ENCODE data around the gene ZSCAN31. TPM values are rescaled to one million over a fixed set of nuclear protein-coding genes. Genes with fewer than 3 reads are reported as not detected.

ZSCAN31 gene
- 1.6 TPM for polyA plus RNA-seq (2012; ENCODE audit: missing spikeins)

DNA sequence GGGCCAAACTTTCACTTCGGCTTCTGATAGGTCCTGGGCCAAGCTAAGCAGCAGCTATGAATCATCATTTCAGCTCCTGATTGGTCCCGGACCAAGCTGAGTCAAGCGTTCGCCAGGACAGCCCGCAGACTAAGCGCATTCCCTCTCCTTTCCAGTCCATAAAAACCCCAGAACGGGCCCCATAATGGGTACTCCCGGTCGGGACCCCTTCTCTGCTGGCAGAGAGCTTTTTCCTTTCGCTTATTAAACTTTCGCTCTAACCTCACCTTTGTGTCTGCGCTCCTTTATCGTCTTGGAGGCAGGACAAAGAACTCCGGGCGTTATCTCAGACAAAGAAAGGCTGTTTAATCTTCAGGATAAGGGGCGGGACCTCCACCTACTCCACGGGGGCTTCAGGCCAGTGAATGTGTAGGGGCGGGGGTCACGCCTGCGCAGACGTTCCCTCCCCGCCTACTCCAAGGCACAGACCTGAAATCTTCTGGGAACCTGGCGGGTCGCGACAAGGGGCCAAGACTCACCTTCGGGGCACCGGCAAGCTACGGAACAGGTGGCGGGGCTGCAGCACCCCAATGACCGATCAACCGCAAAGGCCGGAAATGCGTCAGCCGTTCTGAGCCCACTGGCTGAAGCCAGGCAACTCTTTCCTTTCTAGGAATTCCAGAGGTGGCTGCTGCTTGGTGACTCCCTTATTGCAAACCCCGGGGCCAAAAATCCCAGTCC lies at the start of gene ZSCAN31:
TSS of gene ZSCAN31 (minus strand) at position 585 of the 720 bp plus-strand sequence. CDS start 6,465 bp downstream, outside the sequence.
- TF ChIP-seq POLR2AphosphoS5 (IDR thresholded peaks at IDR 0.05; ENCODE audit: low read depth, low read length) (peak; percentile 85), POLR2A (IDR thresholded peaks at IDR 0.05; ENCODE audit: low read depth, low read length) (peak; percentile 88), TAF1 (IDR thresholded peaks at IDR 0.05; ENCODE audit: borderline replicate concordance, low read depth, low read length) (peak; percentile 70; the same call in 1 of the 2 replicates)
- peak; percentile 92 for FAIRE-seq
- peak; percentile 48 for DNase-seq (ENCODE audit: insufficient read length)

DNA sequence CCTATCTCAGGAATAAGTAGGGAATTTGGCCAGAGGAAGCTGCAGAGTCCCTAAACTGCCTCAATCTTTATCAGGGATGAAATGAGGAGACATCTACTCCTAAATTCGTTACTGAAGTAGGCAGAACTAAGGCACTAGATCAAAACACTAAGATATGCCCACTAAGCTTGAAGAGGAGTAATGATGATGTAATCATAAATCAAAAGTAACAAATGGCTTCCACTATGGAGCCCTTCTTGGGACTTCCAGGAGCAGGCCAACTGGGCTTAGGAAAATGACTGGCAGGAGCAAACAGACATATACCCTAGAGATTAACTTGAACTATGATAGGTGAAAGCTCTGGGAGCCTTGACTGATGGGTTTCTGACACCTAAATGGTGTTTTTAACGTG lies 48.2 kb upstream of the ZSCAN31 start:
- DNase-seq (ENCODE audit: insufficient read length), result no peak
- FAIRE-seq, result no peak
- TF ChIP-seq POLR2AphosphoS5 (IDR thresholded peaks at IDR 0.05; ENCODE audit: low read depth, low read length) (no peak), POLR2A (IDR thresholded peaks at IDR 0.05; ENCODE audit: low read depth, low read length) (no peak), TAF1 (IDR thresholded peaks at IDR 0.05; ENCODE audit: borderline replicate concordance, low read depth, low read length) (no peak)

DNA sequence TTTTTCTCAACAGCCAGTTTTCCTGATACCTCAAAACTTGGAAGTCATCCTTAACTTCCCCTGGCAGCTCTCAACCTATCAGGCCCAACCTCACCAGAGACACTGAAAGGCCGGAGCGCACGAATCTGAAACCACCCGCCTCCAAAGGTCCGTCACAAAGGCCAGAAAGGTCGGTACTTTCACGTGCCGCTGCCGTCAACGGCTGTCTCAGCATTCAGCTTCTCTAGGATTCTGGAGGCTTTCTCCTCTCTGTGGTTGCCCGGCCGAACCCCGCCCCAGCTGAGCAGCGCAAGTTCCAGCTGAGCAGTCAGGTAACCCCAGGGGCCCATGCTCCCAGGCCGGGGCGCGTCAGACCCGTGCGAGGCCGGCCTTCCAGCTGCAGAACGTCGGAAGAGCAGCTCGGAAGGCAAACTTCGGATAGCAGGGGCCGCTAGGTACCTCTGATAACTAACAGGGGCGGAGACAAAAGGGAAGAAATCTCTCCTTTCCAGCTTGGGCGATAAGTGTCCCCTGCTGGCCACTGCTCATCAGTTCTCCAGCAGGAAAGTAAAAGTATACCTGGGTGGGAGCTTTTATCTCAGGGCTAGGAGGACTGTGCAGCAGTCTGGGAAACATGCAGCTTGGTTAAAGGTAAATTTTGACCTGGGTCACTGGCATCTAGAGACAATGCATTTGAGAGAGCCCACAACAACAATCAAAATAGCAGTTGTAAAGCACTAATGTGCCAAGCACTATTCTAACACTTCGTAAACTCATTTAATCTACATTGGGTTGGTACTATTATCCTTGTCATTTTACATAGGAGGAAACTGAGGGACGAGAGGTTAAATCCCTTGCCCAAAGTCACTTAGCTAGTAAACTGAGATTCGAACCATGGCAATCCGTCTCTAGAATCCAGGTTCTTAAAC lies 47.5 kb upstream of the ZSCAN31 start:
- FAIRE-seq, result no peak
- DNase-seq (ENCODE audit: insufficient read length), result no peak
- TF ChIP-seq TAF1 (IDR thresholded peaks at IDR 0.05; ENCODE audit: borderline replicate concordance, low read depth, low read length) (no peak), POLR2A (IDR thresholded peaks at IDR 0.05; ENCODE audit: low read depth, low read length) (peak; percentile 37; the same call in 1 of the 2 replicates)

DNA sequence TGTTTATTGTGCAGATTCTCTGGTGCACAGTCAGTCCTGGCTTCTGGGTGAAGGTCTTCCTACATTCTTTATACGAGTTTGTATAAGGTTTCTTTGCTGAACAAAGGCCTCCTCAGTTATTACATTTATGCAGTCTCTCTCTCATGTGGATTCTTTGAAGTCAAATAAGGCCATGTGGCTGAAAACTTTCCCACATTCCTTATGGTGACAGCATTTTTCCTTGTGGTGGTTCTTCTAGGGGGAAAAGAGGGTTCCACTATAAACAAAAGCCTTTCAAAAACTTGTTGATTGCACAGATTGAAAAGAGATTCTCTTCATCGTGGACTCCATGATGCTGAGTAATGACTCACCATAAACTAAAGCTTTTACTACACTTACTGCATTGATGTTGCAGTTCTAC lies 44.4 kb upstream of the ZSCAN31 start:
- FAIRE-seq (no peak), DNase-seq (ENCODE audit: insufficient read length) (no peak)
- TF ChIP-seq POLR2A (IDR thresholded peaks at IDR 0.05; ENCODE audit: low read depth, low read length) (no peak), TAF1 (IDR thresholded peaks at IDR 0.05; ENCODE audit: borderline replicate concordance, low read depth, low read length) (no peak), POLR2AphosphoS5 (IDR thresholded peaks at IDR 0.05; ENCODE audit: low read depth, low read length) (no peak)

- no peak for DNase-seq (ENCODE audit: insufficient read length)
- FAIRE-seq, result no peak
- no peak for TF ChIP-seq POLR2A (IDR thresholded peaks at IDR 0.05; ENCODE audit: low read depth, low read length)
- TF ChIP-seq POLR2AphosphoS5 (IDR thresholded peaks at IDR 0.05; ENCODE audit: low read depth, low read length), result no peak
- no peak for TF ChIP-seq TAF1 (IDR thresholded peaks at IDR 0.05; ENCODE audit: borderline replicate concordance, low read depth, low read length)
These were observed 42.7 kb upstream of the ZSCAN31 start for GRCh38 chr6:28378644-28379043.

DNA sequence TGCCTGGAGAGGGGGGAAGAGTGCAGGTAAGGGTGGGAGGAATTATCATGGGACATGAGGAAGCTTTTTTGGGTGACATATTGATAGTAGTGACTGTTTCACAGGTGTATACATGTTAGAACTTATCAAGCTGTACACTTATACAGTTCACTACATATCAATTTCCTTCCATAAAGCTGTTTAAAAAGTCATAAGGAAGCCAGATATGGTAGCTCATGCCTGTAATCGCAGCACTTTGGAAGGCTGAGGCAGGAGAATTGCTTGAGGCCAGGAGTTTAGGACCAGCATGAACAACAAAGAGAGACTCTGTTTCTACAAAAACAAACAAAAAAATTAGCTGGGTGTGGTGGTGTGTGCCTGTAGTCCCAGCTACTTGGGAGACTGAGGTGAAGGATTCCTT lies 41.9 kb upstream of the ZSCAN31 start:
- FAIRE-seq, result no peak
- DNase-seq (ENCODE audit: insufficient read length), result no peak
- TF ChIP-seq POLR2A (IDR thresholded peaks at IDR 0.05; ENCODE audit: low read depth, low read length) (no peak), POLR2AphosphoS5 (IDR thresholded peaks at IDR 0.05; ENCODE audit: low read depth, low read length) (no peak), TAF1 (IDR thresholded peaks at IDR 0.05; ENCODE audit: borderline replicate concordance, low read depth, low read length) (no peak)

DNA sequence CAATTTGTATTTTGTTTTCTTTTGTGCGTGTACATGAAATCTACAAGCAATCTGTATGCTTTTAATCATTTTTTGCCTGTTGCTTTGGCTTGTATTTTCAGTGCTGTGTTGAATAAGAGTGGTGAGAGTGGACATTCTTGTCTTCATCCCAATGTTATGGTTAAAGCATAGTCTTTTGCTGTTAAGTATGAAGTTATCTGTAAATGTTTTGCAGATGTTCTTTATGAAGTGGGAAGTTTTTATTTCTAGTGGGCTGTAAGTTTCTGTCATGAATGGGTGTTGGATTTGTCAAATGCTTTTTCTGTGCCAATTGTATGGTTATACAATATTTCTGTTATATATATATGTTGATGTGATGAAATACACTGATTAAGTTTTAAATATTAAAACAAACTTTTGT lies 38.0 kb upstream of the ZSCAN31 start:
- TF ChIP-seq TAF1 (IDR thresholded peaks at IDR 0.05; ENCODE audit: borderline replicate concordance, low read depth, low read length), result no peak
- no peak for TF ChIP-seq POLR2AphosphoS5 (IDR thresholded peaks at IDR 0.05; ENCODE audit: low read depth, low read length)
- no peak for TF ChIP-seq POLR2A (IDR thresholded peaks at IDR 0.05; ENCODE audit: low read depth, low read length)
- no peak for FAIRE-seq
- DNase-seq (ENCODE audit: insufficient read length), result no peak

DNA sequence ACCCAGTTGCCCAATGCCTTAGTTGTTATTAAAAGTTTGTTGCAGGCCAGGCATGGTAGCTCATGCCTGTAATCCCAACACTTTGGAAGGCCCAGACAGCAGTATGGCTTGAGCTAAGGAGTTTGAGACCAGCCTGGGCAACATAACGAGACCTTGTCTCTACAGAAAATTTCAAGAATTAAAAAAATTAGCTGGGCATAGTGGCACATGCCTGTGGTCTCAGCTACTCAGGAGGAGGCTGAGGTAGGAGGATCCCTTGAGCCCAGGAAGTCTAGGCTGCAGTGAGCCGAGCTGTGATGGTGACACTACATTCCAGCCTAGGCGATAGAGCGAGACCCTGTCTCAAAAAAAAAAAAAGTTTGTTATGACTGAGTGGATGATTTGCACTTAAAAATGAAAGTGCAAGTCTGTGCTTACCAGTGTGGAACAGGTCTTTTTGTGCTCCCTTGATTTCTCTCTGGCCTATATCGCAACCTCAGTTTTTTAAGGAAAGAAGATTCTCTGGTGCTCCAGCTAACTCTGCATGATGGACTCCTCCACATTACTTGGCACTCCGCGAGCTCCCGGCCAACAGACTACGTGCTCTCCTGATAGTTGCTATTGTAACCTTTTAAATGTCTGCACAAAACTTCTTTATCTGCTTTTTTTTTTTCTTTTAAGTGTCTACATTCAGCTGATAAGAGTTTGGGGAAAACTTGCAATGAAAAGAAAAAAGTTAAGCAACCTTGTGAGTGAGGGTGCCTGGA lies 35.9 kb upstream of the ZSCAN31 start:
- FAIRE-seq (peak; percentile 80), DNase-seq (ENCODE audit: insufficient read length) (no peak)
- no peak for TF ChIP-seq TAF1 (IDR thresholded peaks at IDR 0.05; ENCODE audit: borderline replicate concordance, low read depth, low read length)
- TF ChIP-seq POLR2A (IDR thresholded peaks at IDR 0.05; ENCODE audit: low read depth, low read length), result no peak
- no peak for TF ChIP-seq POLR2AphosphoS5 (IDR thresholded peaks at IDR 0.05; ENCODE audit: low read depth, low read length)

DNA sequence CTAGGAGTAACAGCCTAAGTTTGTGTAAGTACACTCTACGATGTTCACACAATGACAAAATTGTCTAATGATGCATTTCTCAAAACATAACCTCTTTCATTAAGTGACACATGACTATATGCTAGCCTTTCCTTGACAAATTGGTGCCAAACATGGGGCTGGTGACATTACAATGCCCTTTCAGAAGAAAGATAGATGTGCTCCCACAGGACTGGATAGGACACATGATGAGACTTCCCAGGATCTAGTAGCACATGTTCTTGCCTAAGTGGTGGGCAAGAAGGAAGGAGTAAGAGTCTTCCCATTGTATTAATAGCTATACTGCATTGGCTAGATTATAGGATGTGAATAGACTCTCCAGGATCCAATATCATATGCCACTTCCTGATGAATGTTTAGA lies 35.3 kb upstream of the ZSCAN31 start:
- TF ChIP-seq POLR2A (IDR thresholded peaks at IDR 0.05; ENCODE audit: low read depth, low read length) (no peak), POLR2AphosphoS5 (IDR thresholded peaks at IDR 0.05; ENCODE audit: low read depth, low read length) (no peak), TAF1 (IDR thresholded peaks at IDR 0.05; ENCODE audit: borderline replicate concordance, low read depth, low read length) (no peak)

GRCh38 chr6:28370440-28370839 lies 34.5 kb upstream of the ZSCAN31 start:
- DNase-seq (ENCODE audit: insufficient read length) (no peak), FAIRE-seq (peak; percentile 17)
- TF ChIP-seq POLR2A (IDR thresholded peaks at IDR 0.05; ENCODE audit: low read depth, low read length), result no peak
- TF ChIP-seq TAF1 (IDR thresholded peaks at IDR 0.05; ENCODE audit: borderline replicate concordance, low read depth, low read length), result no peak
- TF ChIP-seq POLR2AphosphoS5 (IDR thresholded peaks at IDR 0.05; ENCODE audit: low read depth, low read length), result no peak

More for the DNA sequence above, 35.3 kb upstream of the ZSCAN31 start:
- no peak for FAIRE-seq
- no peak for DNase-seq (ENCODE audit: insufficient read length)

- no peak for FAIRE-seq
- no peak for TF ChIP-seq POLR2AphosphoS5 (IDR thresholded peaks at IDR 0.05; ENCODE audit: low read depth, low read length)
- TF ChIP-seq TAF1 (IDR thresholded peaks at IDR 0.05; ENCODE audit: borderline replicate concordance, low read depth, low read length), result no peak
- no peak for TF ChIP-seq POLR2A (IDR thresholded peaks at IDR 0.05; ENCODE audit: low read depth, low read length)
- no peak for DNase-seq (ENCODE audit: insufficient read length)
These were observed 33.5 kb upstream of the ZSCAN31 start for GRCh38 chr6:28369463-28369862.
